Stimulated activated naive CD8-positive, alpha-beta T cell treated with anti-CD3 and anti-CD28 coated beads, Interleukin-15, Interleukin-2, amounts not matched to agents 100 ng/mL and 50 ng/mL, for 24 hours (primary cell): ENCODE results near the gene ATXN7L1.

Experiments
- H3K27ac Mint-ChIP-seq: one replicate; pipeline ENCODE4 v1.8.0; 2021; ENCODE audit warnings: mild to moderate bottlenecking, mixed read lengths
- H3K27me3 Mint-ChIP-seq: one replicate; pipeline ENCODE4 v1.8.0; 2021; ENCODE audit warnings: mixed read lengths
- H3K36me3 Mint-ChIP-seq: one replicate; pipeline ENCODE4 v1.8.0; 2021; ENCODE audit warnings: low read depth, mixed read lengths
- H3K4me1 Mint-ChIP-seq: one replicate; pipeline ENCODE4 v1.8.0; 2021; ENCODE audit warnings: low read depth, mixed read lengths
- H3K4me3 Mint-ChIP-seq: one replicate; pipeline ENCODE4 v1.8.0; 2021; ENCODE audit warnings: mild to moderate bottlenecking, mixed read lengths
- H3K9me3 Mint-ChIP-seq: one replicate; pipeline ENCODE4 v1.8.0; 2021; ENCODE audit warnings: mixed read lengths

Gene ATXN7L1

GRCh38 chr7:105656922-105657521 is 219.4 kb downstream of the ATXN7L1 start:
- H3K36me3 Mint-ChIP-seq, result peaks cover 17% of the 10 kb centered on the region
- H3K4me3 Mint-ChIP-seq, result no peak overlapping the region
- H3K27ac Mint-ChIP-seq, result no peak overlapping the region
- H3K4me1 Mint-ChIP-seq, result no peaks in the 10 kb centered on the region
- no peaks in the 10 kb centered on the region for H3K9me3 Mint-ChIP-seq
- no peaks in the 10 kb centered on the region for H3K27me3 Mint-ChIP-seq

GRCh38 chr7:105655500-105656380 is 220.7 kb downstream of the ATXN7L1 start:
- H3K27ac Mint-ChIP-seq, result no peak overlapping the region
- no peaks in the 10 kb centered on the region for H3K27me3 Mint-ChIP-seq
- H3K9me3 Mint-ChIP-seq, result no peaks in the 10 kb centered on the region
- no peak overlapping the region for H3K4me3 Mint-ChIP-seq
- H3K4me1 Mint-ChIP-seq, result no peaks in the 10 kb centered on the region
- H3K36me3 Mint-ChIP-seq, result peaks cover 10% of the 10 kb centered on the region

- no peak overlapping the region for H3K27ac Mint-ChIP-seq
- no peaks in the 10 kb centered on the region for H3K27me3 Mint-ChIP-seq
- no peaks in the 10 kb centered on the region for H3K9me3 Mint-ChIP-seq
- no peak overlapping the region for H3K4me3 Mint-ChIP-seq
- no peaks in the 10 kb centered on the region for H3K4me1 Mint-ChIP-seq
- peaks cover 7% of the 10 kb centered on the region for H3K36me3 Mint-ChIP-seq
Measured at GRCh38 chr7:105655067-105655466, 221.3 kb downstream of the ATXN7L1 start.

- Mint-ChIP-seq H3K27ac (no peak overlapping the region), H3K9me3 (no peaks in the 10 kb centered on the region)
Measured at GRCh38 chr7:105654095-105654686, 222.2 kb downstream of the ATXN7L1 start.

GRCh38 chr7:105653441-105654005 is 222.9 kb downstream of the ATXN7L1 start:
- Mint-ChIP-seq H3K9me3 (no peaks in the 10 kb centered on the region), H3K27me3 (no peaks in the 10 kb centered on the region), H3K27ac (no peak overlapping the region), H3K36me3 (no peaks in the 10 kb centered on the region), H3K4me1 (peaks cover 4% of the 10 kb centered on the region), H3K4me3 (no peak overlapping the region)

More at GRCh38 chr7:105654095-105654686, 222.2 kb downstream of the ATXN7L1 start:
- no peaks in the 10 kb centered on the region for H3K36me3 Mint-ChIP-seq
- no peaks in the 10 kb centered on the region for H3K27me3 Mint-ChIP-seq
- peaks cover 3% of the 10 kb centered on the region for H3K4me1 Mint-ChIP-seq
- no peak overlapping the region for H3K4me3 Mint-ChIP-seq

GRCh38 chr7:105652359-105652993 is 223.9 kb downstream of the ATXN7L1 start:
- H3K27ac Mint-ChIP-seq, result no peak overlapping the region
- H3K36me3 Mint-ChIP-seq, result no peaks in the 10 kb centered on the region
- no peak overlapping the region for H3K4me3 Mint-ChIP-seq
- peaks cover 4% of the 10 kb centered on the region for H3K4me1 Mint-ChIP-seq
- H3K27me3 Mint-ChIP-seq, result no peaks in the 10 kb centered on the region
- H3K9me3 Mint-ChIP-seq, result no peaks in the 10 kb centered on the region

GRCh38 chr7:105651798-105652197 is 224.6 kb downstream of the ATXN7L1 start:
- Mint-ChIP-seq H3K36me3 (peaks cover 4% of the 10 kb centered on the region), H3K9me3 (no peaks in the 10 kb centered on the region), H3K4me3 (no peak overlapping the region), H3K4me1 (peaks cover 4% of the 10 kb centered on the region), H3K27ac (no peak overlapping the region), H3K27me3 (no peaks in the 10 kb centered on the region)

- H3K36me3 Mint-ChIP-seq, result peaks cover 4% of the 10 kb centered on the region
- H3K27me3 Mint-ChIP-seq, result no peaks in the 10 kb centered on the region
- peaks cover 4% of the 10 kb centered on the region for H3K4me1 Mint-ChIP-seq
- no peaks in the 10 kb centered on the region for H3K9me3 Mint-ChIP-seq
- H3K27ac Mint-ChIP-seq, result no peak overlapping the region
- H3K4me3 Mint-ChIP-seq, result no peak overlapping the region
Measured at GRCh38 chr7:105650382-105650970, 225.9 kb downstream of the ATXN7L1 start.

GRCh38 chr7:105649727-105650381 is 226.5 kb downstream of the ATXN7L1 start:
- Mint-ChIP-seq H3K9me3 (no peaks in the 10 kb centered on the region), H3K27ac (no peak overlapping the region)

GRCh38 chr7:105648561-105649401 is 227.6 kb downstream of the ATXN7L1 start:
- no peak overlapping the region for H3K4me3 Mint-ChIP-seq
- H3K4me1 Mint-ChIP-seq, result peaks cover 4% of the 10 kb centered on the region
- no peaks in the 10 kb centered on the region for H3K9me3 Mint-ChIP-seq
- peaks cover 4% of the 10 kb centered on the region for H3K36me3 Mint-ChIP-seq
- no peaks in the 10 kb centered on the region for H3K27me3 Mint-ChIP-seq
- H3K27ac Mint-ChIP-seq, result no peak overlapping the region

More at GRCh38 chr7:105649727-105650381, 226.5 kb downstream of the ATXN7L1 start:
- Mint-ChIP-seq H3K36me3 (peaks cover 4% of the 10 kb centered on the region), H3K4me3 (no peak overlapping the region), H3K27me3 (no peaks in the 10 kb centered on the region), H3K4me1 (peaks cover 4% of the 10 kb centered on the region)

GRCh38 chr7:105647591-105647990 is 228.8 kb downstream of the ATXN7L1 start:
- Mint-ChIP-seq H3K27me3 (no peaks in the 10 kb centered on the region), H3K4me1 (peaks cover 4% of the 10 kb centered on the region), H3K27ac (no peak overlapping the region), H3K4me3 (no peak overlapping the region), H3K36me3 (peaks cover 4% of the 10 kb centered on the region), H3K9me3 (no peaks in the 10 kb centered on the region)

GRCh38 chr7:105644937-105645336 is 231.5 kb downstream of the ATXN7L1 start:
- no peak overlapping the region for H3K4me3 Mint-ChIP-seq
- H3K4me1 Mint-ChIP-seq, result peaks cover 4% of the 10 kb centered on the region
- no peaks in the 10 kb centered on the region for H3K9me3 Mint-ChIP-seq
- H3K27me3 Mint-ChIP-seq, result no peaks in the 10 kb centered on the region
- H3K36me3 Mint-ChIP-seq, result peaks cover 9% of the 10 kb centered on the region
- H3K27ac Mint-ChIP-seq, result no peak overlapping the region

- H3K4me1 Mint-ChIP-seq, result no peaks in the 10 kb centered on the region
- peaks cover 9% of the 10 kb centered on the region for H3K36me3 Mint-ChIP-seq
- H3K9me3 Mint-ChIP-seq, result no peaks in the 10 kb centered on the region
- H3K27ac Mint-ChIP-seq, result no peak overlapping the region
- H3K27me3 Mint-ChIP-seq, result no peaks in the 10 kb centered on the region
- no peak overlapping the region for H3K4me3 Mint-ChIP-seq
Measured at GRCh38 chr7:105643851-105644250, 232.5 kb downstream of the ATXN7L1 start.
